HTR-8/SVneo (cell line): Measurements from ENCODE around the gene CLASP2.
"Not testable (repeated sequence)": the region's sequence is repeated elsewhere in the genome, so short reads cannot be mapped to it uniquely, and the experiment has no call there.

Experiments
- DNase-seq: peaks from one replicate; pipeline ENCODE4 v3.0.0; 2011; ENCODE audit warnings: low spot score, mixed read lengths; ENCODE audit not compliant: insufficient read length
- FAIRE-seq: peaks from 2 replicates; lab custom pipeline; 2011; peaks lifted over from hg19 to GRCh38; lab: Jason Lieb, UNC

The CLASP2 gene

GRCh38 chr3:33694944-33695343, 23.1 kb downstream of the CLASP2 start:
- no peak for FAIRE-seq
- DNase-seq: no peak

- DNase-seq (no peak), FAIRE-seq (no peak)
Measured at GRCh38 chr3:33690341-33690740, 27.7 kb downstream of the CLASP2 start.

GRCh38 chr3:33687406-33688010, 30.5 kb downstream of the CLASP2 start:
- DNase-seq: peak; percentile 11
- no peak for FAIRE-seq

GRCh38 chr3:33682770-33683169, 35.3 kb downstream of the CLASP2 start:
- no peak for FAIRE-seq
- DNase-seq: no peak

- FAIRE-seq: no peak
- no peak for DNase-seq
Measured at GRCh38 chr3:33681667-33682066, 36.4 kb downstream of the CLASP2 start.

- DNase-seq (no peak), FAIRE-seq (no peak)
Measured at GRCh38 chr3:33678073-33678472, 40.0 kb downstream of the CLASP2 start.

- FAIRE-seq, DNase-seq: not testable (repeated sequence)
Measured at GRCh38 chr3:33673436-33673835, 44.6 kb downstream of the CLASP2 start.

GRCh38 chr3:33668618-33669017, 49.4 kb downstream of the CLASP2 start:
- FAIRE-seq: no peak
- DNase-seq: no peak

GRCh38 chr3:33665294-33665693, 52.8 kb downstream of the CLASP2 start:
- DNase-seq (no peak), FAIRE-seq (no peak)

GRCh38 chr3:33664195-33664594, 53.9 kb downstream of the CLASP2 start:
- FAIRE-seq (no peak), DNase-seq (peak; percentile 53)

- FAIRE-seq (no peak), DNase-seq (no peak)
Measured at GRCh38 chr3:33663042-33663441, 55.0 kb downstream of the CLASP2 start.

- no peak for DNase-seq
Measured at GRCh38 chr3:33659856-33660434, 58.1 kb downstream of the CLASP2 start.

GRCh38 chr3:33658991-33659848, 58.8 kb downstream of the CLASP2 start:
- FAIRE-seq (peak; percentile 64), DNase-seq (peak; percentile 60)

More at GRCh38 chr3:33659856-33660434, 58.1 kb downstream of the CLASP2 start:
- no peak for FAIRE-seq

GRCh38 chr3:33658621-33658990, 59.4 kb downstream of the CLASP2 start:
- no peak for DNase-seq
- FAIRE-seq: no peak

- DNase-seq (no peak), FAIRE-seq (no peak)
Measured at GRCh38 chr3:33658039-33658438, 60.0 kb downstream of the CLASP2 start.

- FAIRE-seq (no peak), DNase-seq (no peak)
Measured at GRCh38 chr3:33652736-33653135, 65.3 kb downstream of the CLASP2 start.

GRCh38 chr3:33651101-33651500, 67.0 kb downstream of the CLASP2 start:
- FAIRE-seq, DNase-seq: not testable (repeated sequence)

GRCh38 chr3:33650495-33650894, 67.6 kb downstream of the CLASP2 start:
- DNase-seq (no peak), FAIRE-seq (no peak)

GRCh38 chr3:33648793-33649192, 69.3 kb downstream of the CLASP2 start:
- FAIRE-seq (no peak), DNase-seq (no peak)

- DNase-seq (no peak), FAIRE-seq (no peak)
Measured at GRCh38 chr3:33646406-33646805, 71.6 kb downstream of the CLASP2 start.

GRCh38 chr3:33645060-33645647, 72.9 kb downstream of the CLASP2 start:
- no peak for DNase-seq
- FAIRE-seq: no peak
